Activated CD8-positive, alpha-beta T cell treated with anti-CD3 and anti-CD28 coated beads for 36 hours (primary cell): Measurements from ENCODE around the gene LYPD1. TPM values are rescaled to one million over a fixed set of nuclear protein-coding genes. Genes with fewer than 3 reads are reported as not detected.

ENCODE experiments used
- ATAC-seq: fragments of 200-7000 bp; cut with Tn5 transposase; one replicate; pipeline ENCODE4 v1.10.0; 2021; ENCODE audit warnings: mild to moderate bottlenecking, moderate library complexity
- CTCF ChIA-PET: fragments of 350-600 bp; sonication (Branson Sonifier 250); formaldehyde crosslinking; loops from one replicate; lab custom pipeline; 2021; ENCODE audit warnings: antibody characterized with exemption; lab: Charles Lee
- POLR2A ChIA-PET: fragments of 350-600 bp; sonication (Branson Sonifier 250); formaldehyde crosslinking; loops from one replicate; lab custom pipeline; 2021; ENCODE audit warnings: antibody characterized with exemption; lab: Charles Lee
- DNase-seq: peaks from one replicate; pipeline ENCODE4 v3.0.0-alpha.2; 2020
- H3K27ac Mint-ChIP-seq: one replicate; pipeline ENCODE4 v1.8.0; 2021; ENCODE audit warnings: mild to moderate bottlenecking, mixed read lengths
- H3K27me3 Mint-ChIP-seq: one replicate; pipeline ENCODE4 v1.8.0; 2021; ENCODE audit warnings: mixed read lengths
- H3K36me3 Mint-ChIP-seq: one replicate; pipeline ENCODE4 v1.8.0; 2021; ENCODE audit warnings: low read depth, mixed read lengths
- H3K4me1 Mint-ChIP-seq: one replicate; pipeline ENCODE4 v1.8.0; 2021; ENCODE audit warnings: low read depth, mixed read lengths
- H3K4me3 Mint-ChIP-seq: one replicate; pipeline ENCODE4 v1.8.0; 2021; ENCODE audit warnings: mild to moderate bottlenecking, moderate library complexity, mixed read lengths
- H3K9me3 Mint-ChIP-seq: one replicate; pipeline ENCODE4 v1.8.0; 2021; ENCODE audit warnings: mixed read lengths
- CTCF ChIP-seq: fragments of 200-600 bp; IDR thresholded peaks from one replicate; pipeline ENCODE4 v1.8.0; 2022; ENCODE audit warnings: antibody characterized with exemption, mild to moderate bottlenecking
- intact Hi-C: fragments of 100-400 bp; cut with micrococcal nuclease; formaldehyde crosslinking; loops from one replicate; pipeline ENCODE4 v1.10.0; 2022
- total RNA-seq, 2 experiments: library from RNA; stranded (reverse); gene quantifications; one replicate each; pipeline ENCODE4 v1.2.3, GENCODE V29; 2021

The LYPD1 gene
- total RNA-seq, 2 experiments from 2014 or later = not detected

- DNase-seq (no peak), ATAC-seq (no peak)
- H3K4me1 Mint-ChIP-seq = no peaks in the 10 kb centered on the region
- H3K4me3 Mint-ChIP-seq = no peak overlapping the region
- TF ChIP-seq CTCF = no peak
- ChIA-PET POLR2A (no interaction called here), CTCF (no interaction called here)
- no peaks in the 10 kb centered on the region for H3K36me3 Mint-ChIP-seq
- H3K9me3 Mint-ChIP-seq = no peaks in the 10 kb centered on the region
- peaks cover 34% of the 10 kb centered on the region for H3K27me3 Mint-ChIP-seq
- intact Hi-C loops = no loop called here
- no peak overlapping the region for H3K27ac Mint-ChIP-seq
Measured at GRCh38 chr2:132668189-132668823, 1.7 kb downstream of the LYPD1 start.

- Mint-ChIP-seq H3K36me3 (no peaks in the 10 kb centered on the region), H3K27me3 (peaks cover 33% of the 10 kb centered on the region), H3K4me3 (no peak overlapping the region), H3K4me1 (no peaks in the 10 kb centered on the region), H3K9me3 (no peaks in the 10 kb centered on the region), H3K27ac (no peak overlapping the region)
- intact Hi-C loops = no loop called here
- ATAC-seq (no peak), DNase-seq (no peak)
- POLR2A ChIA-PET = no interaction called here
- CTCF ChIA-PET = no interaction called here
- TF ChIP-seq CTCF = no peak
Measured at GRCh38 chr2:132667706-132668105, 2.3 kb downstream of the LYPD1 start.

GRCh38 chr2:132665401-132666140 is 4.4 kb downstream of the LYPD1 start:
- H3K27me3 Mint-ChIP-seq = peaks cover 23% of the 10 kb centered on the region
- no peaks in the 10 kb centered on the region for H3K4me1 Mint-ChIP-seq
- TF ChIP-seq CTCF = no peak
- ATAC-seq (no peak), DNase-seq (no peak)
- H3K9me3 Mint-ChIP-seq = no peaks in the 10 kb centered on the region
- H3K4me3 Mint-ChIP-seq = no peak overlapping the region
- CTCF ChIA-PET = no interaction called here
- no peaks in the 10 kb centered on the region for H3K36me3 Mint-ChIP-seq
- no peak overlapping the region for H3K27ac Mint-ChIP-seq
- intact Hi-C loops = no loop called here
- POLR2A ChIA-PET = no interaction called here

- peaks cover 19% of the 10 kb centered on the region for H3K27me3 Mint-ChIP-seq
- H3K4me1 Mint-ChIP-seq = no peaks in the 10 kb centered on the region
- no peaks in the 10 kb centered on the region for H3K9me3 Mint-ChIP-seq
- DNase-seq (no peak), ATAC-seq (no peak)
- POLR2A ChIA-PET = no interaction called here
- no peaks in the 10 kb centered on the region for H3K36me3 Mint-ChIP-seq
- no peak overlapping the region for H3K4me3 Mint-ChIP-seq
- CTCF ChIA-PET = no interaction called here
- TF ChIP-seq CTCF = no peak
- H3K27ac Mint-ChIP-seq = no peak overlapping the region
- intact Hi-C loops = no loop called here
Measured at GRCh38 chr2:132664096-132664495, 5.9 kb downstream of the LYPD1 start.

GRCh38 chr2:132662732-132663131 is 7.3 kb downstream of the LYPD1 start:
- TF ChIP-seq CTCF = no peak
- no peak overlapping the region for H3K27ac Mint-ChIP-seq

More at GRCh38 chr2:132662732-132663131, 7.3 kb downstream of the LYPD1 start:
- no peaks in the 10 kb centered on the region for H3K36me3 Mint-ChIP-seq
- no peak for ATAC-seq
- H3K27me3 Mint-ChIP-seq = peaks cover 13% of the 10 kb centered on the region
- no peak for DNase-seq
- H3K4me3 Mint-ChIP-seq = no peak overlapping the region
- H3K9me3 Mint-ChIP-seq = no peaks in the 10 kb centered on the region
- ChIA-PET CTCF (no interaction called here), POLR2A (no interaction called here)
- no peaks in the 10 kb centered on the region for H3K4me1 Mint-ChIP-seq
- intact Hi-C loops = no loop called here
